GM18868 (cell line): ENCODE measurements around the gene ZNF771.

Experiments used
- ATAC-seq: cut with Tn5 transposase; IDR thresholded peaks from one replicate; pipeline ENCODE4 v1.9.1; 2021; ENCODE audit warnings: mild to moderate bottlenecking, moderate library complexity; ENCODE audit not compliant: unreplicated experiment

The ZNF771 gene

GRCh38 chr16:30407102-30407803 lies at the start of gene ZNF771:
ZNF771 (plus strand) TSS chr16:30407606; CDS start chr16:30408054, 448 bp downstream.
- ATAC-seq = peak; percentile 79

GRCh38 chr16:30357715-30358576 lies 49.5 kb upstream of the ZNF771 start:
- ATAC-seq = no peak

GRCh38 chr16:30358577-30358936 lies 48.8 kb upstream of the ZNF771 start:
- no peak for ATAC-seq

GRCh38 chr16:30358990-30359870 lies 48.2 kb upstream of the ZNF771 start:
- no peak for ATAC-seq

- ATAC-seq = no peak
These were observed 47.6 kb upstream of the ZNF771 start for GRCh38 chr16:30359871-30360170.

GRCh38 chr16:30361180-30361579 lies 46.2 kb upstream of the ZNF771 start:
- no peak for ATAC-seq

- no peak for ATAC-seq
These were observed 42.2 kb upstream of the ZNF771 start for GRCh38 chr16:30365200-30365599.

- no peak for ATAC-seq
These were observed 40.9 kb upstream of the ZNF771 start for GRCh38 chr16:30366511-30366910.

- no peak for ATAC-seq
These were observed 39.9 kb upstream of the ZNF771 start for GRCh38 chr16:30367349-30368009.

- ATAC-seq = no peak
These were observed 39.1 kb upstream of the ZNF771 start for GRCh38 chr16:30368122-30368791.

GRCh38 chr16:30368792-30369090 lies 38.7 kb upstream of the ZNF771 start:
- no peak for ATAC-seq

- ATAC-seq = no peak
These were observed 38.1 kb upstream of the ZNF771 start for GRCh38 chr16:30369091-30369937.

- ATAC-seq = peak; percentile 3
These were observed 37.4 kb upstream of the ZNF771 start for GRCh38 chr16:30369938-30370455.

GRCh38 chr16:30370456-30371247 lies 36.8 kb upstream of the ZNF771 start, which contains the start of gene TBC1D10B:
TBC1D10B (minus strand) TSS chr16:30370494; CDS start chr16:30370183, 311 bp downstream.
- peak; percentile 76 for ATAC-seq

- no peak for ATAC-seq
These were observed 36.1 kb upstream of the ZNF771 start for GRCh38 chr16:30371248-30371816.

GRCh38 chr16:30372038-30372712 lies 35.2 kb upstream of the ZNF771 start:
- no peak for ATAC-seq

GRCh38 chr16:30372725-30373124 lies 34.7 kb upstream of the ZNF771 start:
- ATAC-seq = no peak

GRCh38 chr16:30374538-30374937 lies 32.9 kb upstream of the ZNF771 start, which contains the start of gene MYL11:
MYL11 (plus strand) TSS chr16:30374802; CDS start chr16:30374858, 56 bp downstream.
- ATAC-seq = no peak
